ENCODE results near the gene MYH11.

MYH11 gene

DNA sequence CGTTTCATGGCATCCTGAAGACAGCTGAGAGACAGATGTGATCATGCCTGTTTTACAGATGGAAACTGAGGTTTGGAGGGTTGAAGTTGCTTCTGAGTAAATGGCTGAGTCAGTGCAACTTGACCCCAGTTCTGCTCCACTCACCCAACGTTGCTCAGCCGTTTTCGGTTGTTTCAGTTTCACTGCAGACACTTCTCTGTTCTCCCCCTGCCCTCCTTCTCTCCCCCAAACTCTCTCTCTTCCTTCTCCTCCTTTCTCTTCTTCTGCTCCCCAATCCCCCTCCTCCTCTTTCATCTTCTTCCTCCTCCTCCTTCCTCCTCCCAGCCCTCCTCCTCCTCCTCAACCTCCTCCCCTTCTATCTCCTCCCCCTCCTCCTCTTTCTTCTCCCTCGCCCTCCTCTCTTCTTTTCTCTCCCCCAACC, 41.0 kb upstream of the MYH11 start:
- no peak for DNase-seq (ENCODE audit: extremely low spot score)
- TF ChIP-seq CTBP1 (IDR thresholded peaks at IDR 0.05; ENCODE audit: borderline replicate concordance) (no peak), ARNT (IDR thresholded peaks at IDR 0.05) (no peak), HDGF (IDR thresholded peaks at IDR 0.05; ENCODE audit: borderline replicate concordance) (no peak), TARDBP (IDR thresholded peaks at IDR 0.05) (no peak), SP1 (IDR thresholded peaks at IDR 0.05) (no peak), SUZ12 (IDR thresholded peaks at IDR 0.05) (no peak), LEF1 (IDR thresholded peaks at IDR 0.05; ENCODE audit: borderline replicate concordance) (no peak), L3MBTL2 (conservative IDR thresholded peaks at IDR 0.05) (no peak), FOXM1 (IDR thresholded peaks at IDR 0.05; ENCODE audit: borderline replicate concordance) (no peak), FOXA1 (IDR thresholded peaks at IDR 0.05) (no peak), ZNF384 (IDR thresholded peaks at IDR 0.05) (no peak), ELF4 (IDR thresholded peaks at IDR 0.05) (no peak)
- TF ChIP-seq, protein P1, sequence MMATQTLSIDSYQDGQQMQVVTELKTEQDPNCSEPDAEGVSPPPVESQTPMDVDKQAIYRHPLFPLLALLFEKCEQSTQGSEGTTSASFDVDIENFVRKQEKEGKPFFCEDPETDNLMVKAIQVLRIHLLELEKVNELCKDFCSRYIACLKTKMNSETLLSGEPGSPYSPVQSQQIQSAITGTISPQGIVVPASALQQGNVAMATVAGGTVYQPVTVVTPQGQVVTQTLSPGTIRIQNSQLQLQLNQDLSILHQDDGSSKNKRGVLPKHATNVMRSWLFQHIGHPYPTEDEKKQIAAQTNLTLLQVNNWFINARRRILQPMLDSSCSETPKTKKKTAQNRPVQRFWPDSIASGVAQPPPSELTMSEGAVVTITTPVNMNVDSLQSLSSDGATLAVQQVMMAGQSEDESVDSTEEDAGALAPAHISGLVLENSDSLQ (IDR thresholded peaks at IDR 0.05): no peak
- ChIA-PET CTCF (no interaction called here), POLR2A (no interaction called here)

DNA sequence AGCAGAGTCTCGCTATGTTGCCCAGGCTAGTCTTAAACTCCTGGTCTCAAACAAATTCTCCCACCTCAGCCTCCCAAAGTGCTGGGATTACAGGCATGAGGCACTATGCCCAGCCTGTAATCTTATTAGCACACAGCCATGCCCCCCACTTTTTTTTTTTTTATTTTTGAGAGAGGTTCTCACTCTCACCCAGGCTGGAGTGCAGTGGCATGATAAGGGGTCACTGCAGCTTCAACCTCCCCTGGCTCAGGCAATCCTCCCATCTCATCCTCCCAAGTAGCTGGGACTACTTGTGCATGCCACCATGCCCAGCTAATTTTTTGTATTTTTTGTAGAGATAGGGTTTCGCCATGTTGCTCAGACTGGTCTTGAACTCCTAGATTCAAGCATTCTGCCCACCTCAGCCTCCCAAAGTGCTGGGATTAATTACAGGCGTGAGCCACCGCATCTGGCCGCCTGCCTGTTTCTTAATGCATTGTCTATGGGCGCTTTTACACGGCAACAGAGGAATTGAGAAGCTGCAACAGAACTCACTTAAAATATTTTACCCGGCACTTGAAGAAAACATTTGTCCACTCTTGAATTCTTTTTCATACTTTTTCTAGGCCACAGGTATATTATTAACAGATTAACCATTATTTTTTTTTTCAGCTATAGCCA, 40.4 kb upstream of the MYH11 start:
- POLR2A ChIA-PET: interaction anchor here (1.0 kb wide), 1 partner anchor 9 kb away, joined by 3 read pairs; the partner anchor contains the start of gene CEP20
- no peak for DNase-seq (ENCODE audit: extremely low spot score)
- CTCF ChIA-PET: no interaction called here
- TF ChIP-seq ZNF384 (IDR thresholded peaks at IDR 0.05) (no peak), FOXA1 (IDR thresholded peaks at IDR 0.05) (no peak), SUZ12 (IDR thresholded peaks at IDR 0.05) (no peak), ELF4 (IDR thresholded peaks at IDR 0.05) (no peak), L3MBTL2 (conservative IDR thresholded peaks at IDR 0.05) (no peak)

DNA sequence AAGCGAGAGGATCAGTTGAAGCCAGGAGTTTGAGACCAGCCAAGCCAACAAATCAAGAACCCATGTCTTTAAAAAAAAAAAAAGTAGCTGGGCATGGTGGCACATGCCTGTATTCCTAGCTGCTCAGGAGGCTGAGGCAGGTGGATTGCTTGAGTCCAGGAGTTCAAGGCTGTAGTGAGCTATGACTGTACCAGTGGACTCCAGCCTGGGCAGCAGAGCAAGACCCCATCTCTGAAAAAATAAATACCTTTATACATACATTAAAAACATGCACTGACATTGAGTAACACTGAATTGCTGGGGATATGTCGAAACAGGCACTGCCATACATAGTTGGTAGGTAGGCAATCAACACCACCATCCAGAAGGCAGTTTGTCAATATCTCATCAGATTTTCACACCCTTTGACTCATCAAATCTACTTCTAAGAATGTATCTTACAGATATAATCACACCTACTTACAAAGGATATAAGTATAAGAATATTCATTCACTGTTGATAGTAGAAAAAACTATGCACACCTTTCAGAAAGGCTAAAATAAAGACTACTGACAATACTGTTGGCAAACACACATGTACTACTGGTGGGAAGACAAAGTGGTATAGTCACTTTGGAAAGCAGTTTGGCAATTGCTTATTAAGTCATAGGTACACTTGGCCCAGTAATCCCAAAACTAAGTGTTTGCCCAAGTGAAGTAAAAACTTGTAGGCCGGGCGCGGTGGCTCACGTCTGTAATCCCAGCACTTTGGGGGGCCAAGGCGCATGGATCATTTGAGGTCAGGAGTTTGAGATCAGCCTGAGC, 37.9 kb upstream of the MYH11 start:
- ChIA-PET CTCF (interaction anchor here (0.5 to 0.6 kb wide), 2 partner anchors 49 to 69 kb away, joined by 3 to 4 read pairs; no protein-coding TSS in a partner anchor), POLR2A (no interaction called here)

DNA sequence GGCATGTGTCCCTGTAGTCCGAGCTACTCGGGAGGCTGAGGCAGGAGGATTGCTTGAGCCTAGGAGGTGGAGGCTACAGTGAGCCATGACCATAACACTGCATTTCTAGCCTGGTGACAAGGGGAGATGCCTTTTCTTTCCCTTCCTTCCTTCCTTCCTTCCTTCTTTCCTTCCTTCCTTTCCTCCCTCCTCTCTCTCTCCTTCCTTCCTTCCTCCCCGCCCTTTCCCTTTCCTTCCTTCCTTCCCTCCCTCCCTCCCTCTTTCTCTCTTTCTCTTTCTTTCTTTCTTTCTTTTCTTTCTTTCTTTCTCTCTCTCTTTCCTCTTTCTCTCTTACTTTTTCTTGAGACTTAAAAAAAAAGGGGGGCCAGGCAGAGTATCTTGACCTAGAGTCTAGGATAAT, 34.7 kb upstream of the MYH11 start:
- no peak for TF ChIP-seq SUZ12 (IDR thresholded peaks at IDR 0.05)
- no peak for TF ChIP-seq FOXM1 (IDR thresholded peaks at IDR 0.05; ENCODE audit: borderline replicate concordance)
- no peak for TF ChIP-seq LEF1 (IDR thresholded peaks at IDR 0.05; ENCODE audit: borderline replicate concordance)
- TF ChIP-seq SP1 (IDR thresholded peaks at IDR 0.05): no peak
- TF ChIP-seq ZNF384 (IDR thresholded peaks at IDR 0.05): no peak
- TF ChIP-seq, protein P1 (IDR thresholded peaks at IDR 0.05): no peak
- TF ChIP-seq L3MBTL2 (conservative IDR thresholded peaks at IDR 0.05): no peak
- no peak for TF ChIP-seq FOXA1 (IDR thresholded peaks at IDR 0.05)
- TF ChIP-seq ARNT (IDR thresholded peaks at IDR 0.05): no peak
- TF ChIP-seq NFRKB (IDR thresholded peaks at IDR 0.05): no peak
- no peak for TF ChIP-seq BHLHE40 (IDR thresholded peaks at IDR 0.05; ENCODE audit: borderline replicate concordance)
- no peak for TF ChIP-seq FOXK2 (IDR thresholded peaks at IDR 0.05)
- TF ChIP-seq HDGF (IDR thresholded peaks at IDR 0.05; ENCODE audit: borderline replicate concordance): no peak
- TF ChIP-seq TARDBP (IDR thresholded peaks at IDR 0.05): no peak
- no peak for TF ChIP-seq CTBP1 (IDR thresholded peaks at IDR 0.05; ENCODE audit: borderline replicate concordance)
- no peak for TF ChIP-seq ELF4 (IDR thresholded peaks at IDR 0.05)
- POLR2A ChIA-PET: no interaction called here
- DNase-seq (ENCODE audit: extremely low spot score): no peak
- CTCF ChIA-PET: no interaction called here

More for the DNA sequence above, 37.9 kb upstream of the MYH11 start:
- TF ChIP-seq SP1 (IDR thresholded peaks at IDR 0.05): no peak
- TF ChIP-seq ARNT (IDR thresholded peaks at IDR 0.05): no peak
- no peak for TF ChIP-seq HDGF (IDR thresholded peaks at IDR 0.05; ENCODE audit: borderline replicate concordance)
- TF ChIP-seq ZNF384 (IDR thresholded peaks at IDR 0.05): no peak
- TF ChIP-seq FOXA1 (IDR thresholded peaks at IDR 0.05): no peak
- no peak for TF ChIP-seq LEF1 (IDR thresholded peaks at IDR 0.05; ENCODE audit: borderline replicate concordance)
- TF ChIP-seq SUZ12 (IDR thresholded peaks at IDR 0.05): no peak
- no peak for DNase-seq (ENCODE audit: extremely low spot score)

DNA sequence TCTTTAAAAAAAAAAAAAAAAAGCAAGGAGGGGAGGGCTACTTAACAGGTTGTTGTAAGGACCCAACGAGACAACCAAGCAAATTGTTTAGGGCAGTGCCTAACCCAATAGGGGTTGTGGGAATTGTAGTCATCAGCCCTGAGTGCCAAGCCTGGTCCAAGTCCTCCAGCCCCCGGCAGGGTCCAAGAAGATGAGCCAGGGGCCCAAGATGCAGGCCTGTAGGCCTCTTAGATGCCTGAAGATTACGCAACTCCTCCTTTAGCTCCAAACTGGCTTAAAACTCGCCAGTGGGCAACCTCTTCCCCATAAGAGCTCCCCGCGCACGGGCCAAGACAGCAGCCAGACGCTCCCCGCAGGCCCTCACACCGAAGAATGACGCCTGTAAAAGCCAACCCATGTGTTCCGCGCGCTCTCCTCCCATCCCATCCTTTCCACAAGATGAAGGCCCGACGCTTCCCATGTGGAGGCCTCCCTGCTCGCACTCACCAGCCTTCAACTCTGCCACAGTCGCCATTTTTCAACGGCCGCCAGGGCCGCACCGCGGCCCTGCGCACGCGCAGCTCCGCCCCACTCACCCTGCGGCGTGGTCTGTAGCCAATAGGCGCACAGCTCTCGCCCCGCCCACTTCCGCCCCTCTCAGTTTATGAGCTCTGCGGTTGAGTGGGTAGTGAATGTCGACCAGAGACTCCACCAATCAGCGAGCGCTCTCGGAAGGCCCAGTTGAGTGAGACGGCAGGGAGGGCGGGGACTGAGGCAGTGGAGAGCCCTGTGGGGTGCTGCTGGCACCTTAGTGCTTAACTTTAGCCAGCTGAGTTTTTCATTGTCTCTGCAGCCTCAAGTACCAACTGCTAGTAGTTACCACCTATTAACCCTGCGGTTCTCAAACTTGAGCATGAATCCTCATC, 31.5 kb upstream of the MYH11 start, which contains the start of gene CEP20:
TSS of gene CEP20 (minus strand) at position 532 of the 905 bp plus-strand sequence. CDS start at position 514, 18 bp downstream.
- ChIA-PET CTCF (interaction anchor here (0.9 to 1.2 kb wide), 3 partner anchors 11 to 279 kb away, joined by 3 to 7 read pairs (median 5); no protein-coding TSS in a partner anchor), POLR2A (interaction anchor here (0.8 to 1.7 kb wide), 20 partner anchors 9 to 233 kb away, joined by 3 to 22 read pairs (median 4); partner anchors contain the start of gene MYH11)
- DNase-seq (ENCODE audit: extremely low spot score): peak; percentile 100
- TF ChIP-seq SUZ12 (IDR thresholded peaks at IDR 0.05) (no peak), NFRKB (IDR thresholded peaks at IDR 0.05) (no peak), ZNF384 (IDR thresholded peaks at IDR 0.05) (peak; percentile 71), SP1 (IDR thresholded peaks at IDR 0.05) (no peak), ELF4 (IDR thresholded peaks at IDR 0.05) (no peak; the same call in 1 of the 2 replicates)
- TF ChIP-seq, protein P1 (IDR thresholded peaks at IDR 0.05): peak; percentile 73

Measured in HEK293T (cell line).